ENCODE data around the gene PTGS1.

- TF ChIP-seq CTCF (tag by site-specific recombination; IDR thresholded peaks at IDR 0.05) (no peak), PRDM1 (tag by site-specific recombination; IDR thresholded peaks at IDR 0.05) (no peak), ZNF747 (tag by site-specific recombination; IDR thresholded peaks at IDR 0.05) (no peak), PRDM4 (tag by site-specific recombination; IDR thresholded peaks at IDR 0.05) (no peak), KLF7 (tag by site-specific recombination; IDR thresholded peaks at IDR 0.05; ENCODE audit: borderline replicate concordance) (no peak), ZSCAN5A (tag by site-specific recombination; IDR thresholded peaks at IDR 0.05) (no peak), BCL11B (tag by site-specific recombination; IDR thresholded peaks at IDR 0.05; ENCODE audit: low read depth) (no peak), SALL2 (tag by site-specific recombination; IDR thresholded peaks at IDR 0.05; ENCODE audit: borderline replicate concordance) (no peak), PRDM10 (tag by site-specific recombination; IDR thresholded peaks at IDR 0.05) (no peak)
Observed at GRCh38 chr9:122355336-122355875, 15.4 kb upstream of the PTGS1 start.
